Chondrocyte (in vitro differentiated cells): ENCODE data around the gene NHERF2. TPM values are rescaled to one million over a fixed set of nuclear protein-coding genes. Genes with fewer than 3 reads are reported as not detected.

Experiments
- DNase-seq: peaks from one replicate; pipeline ENCODE4 v3.0.0; 2021; ENCODE audit warnings: mixed read lengths, low spot score
- H3K27ac Mint-ChIP-seq: one replicate; pipeline ENCODE4 v1.8.0; 2021; ENCODE audit warnings: mild to moderate bottlenecking, moderate library complexity, mixed read lengths; ENCODE audit not compliant: unreplicated experiment
- H3K27me3 Mint-ChIP-seq: 2 replicates; pipeline ENCODE4 v1.8.0; 2021; ENCODE audit warnings: low read depth, mixed read lengths
- H3K36me3 Mint-ChIP-seq: 2 replicates; pipeline ENCODE4 v1.8.0; 2021; ENCODE audit warnings: low read depth, mixed read lengths
- H3K4me1 Mint-ChIP-seq: 2 replicates; pipeline ENCODE4 v1.8.0; 2021; ENCODE audit warnings: low read depth, mild to moderate bottlenecking, mixed read lengths
- H3K4me3 Mint-ChIP-seq: one replicate; pipeline ENCODE4 v1.8.0; 2021; ENCODE audit warnings: mild to moderate bottlenecking, moderate library complexity, mixed read lengths; ENCODE audit not compliant: unreplicated experiment
- H3K9me3 Mint-ChIP-seq: 2 replicates; pipeline ENCODE4 v1.8.0; 2021; ENCODE audit warnings: low read depth, mixed read lengths
- total RNA-seq: library from RNA; stranded (reverse); gene quantifications from 3 replicates; pipeline ENCODE4 v1.2.1, GENCODE V29; 2021
- TF ChIP-seq, protein P1 (sequence below): fragments of 200-600 bp; sonication (generic); IDR thresholded peaks from 2 replicates; pipeline ENCODE4 v1.5.0; 2021; ENCODE audit warnings: antibody characterized with exemption, mild to moderate bottlenecking, moderate library complexity

NHERF2 gene
- total RNA-seq, 1 donor from 2014 or later = 87.0 TPM

DNA sequence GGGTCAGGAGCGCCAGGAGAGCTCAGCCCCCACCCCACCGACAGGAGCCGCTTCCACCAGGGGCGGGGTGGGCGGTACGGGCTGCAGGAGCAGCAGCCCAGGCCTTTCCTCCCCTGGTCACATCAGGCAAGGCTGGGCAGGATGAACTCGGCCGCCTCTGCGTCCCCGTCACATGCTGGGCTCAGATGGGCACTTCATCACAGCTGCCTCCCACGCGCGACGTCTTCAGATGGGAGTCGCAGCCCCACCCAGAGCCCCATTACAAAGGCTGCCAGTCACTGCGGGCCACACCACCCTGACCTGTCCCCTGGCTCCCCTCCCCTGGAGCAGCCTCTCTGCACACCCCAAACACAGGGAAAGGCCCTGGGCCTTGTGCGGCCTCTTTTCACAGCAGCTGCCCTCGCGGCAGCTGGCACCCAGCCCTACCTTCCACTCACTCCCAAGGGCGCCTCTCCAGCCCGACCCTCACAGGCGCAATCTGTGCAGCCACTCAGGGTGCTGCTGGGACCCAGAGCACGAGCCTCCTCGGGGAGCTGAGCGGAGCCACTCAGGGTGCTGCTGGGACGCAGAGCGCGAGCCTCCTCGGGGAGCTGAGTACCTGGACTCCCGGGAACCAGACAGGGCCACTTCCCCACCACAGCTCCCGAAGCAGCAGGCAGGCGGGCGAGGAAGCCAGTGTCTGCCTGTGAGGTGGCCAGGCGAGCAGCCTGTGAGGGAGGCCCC is 21.7 kb upstream of the NHERF2 start:
- Mint-ChIP-seq H3K9me3 (no peaks in the 10 kb centered on the region), H3K36me3 (peaks cover 6% of the 10 kb centered on the region), H3K4me3 (peak overlapping the region; percentile 35), H3K27me3 (no peaks in the 10 kb centered on the region), H3K4me1 (peaks cover 41% of the 10 kb centered on the region), H3K27ac (no peak overlapping the region)
- no peak for DNase-seq
- TF ChIP-seq, protein P1, sequence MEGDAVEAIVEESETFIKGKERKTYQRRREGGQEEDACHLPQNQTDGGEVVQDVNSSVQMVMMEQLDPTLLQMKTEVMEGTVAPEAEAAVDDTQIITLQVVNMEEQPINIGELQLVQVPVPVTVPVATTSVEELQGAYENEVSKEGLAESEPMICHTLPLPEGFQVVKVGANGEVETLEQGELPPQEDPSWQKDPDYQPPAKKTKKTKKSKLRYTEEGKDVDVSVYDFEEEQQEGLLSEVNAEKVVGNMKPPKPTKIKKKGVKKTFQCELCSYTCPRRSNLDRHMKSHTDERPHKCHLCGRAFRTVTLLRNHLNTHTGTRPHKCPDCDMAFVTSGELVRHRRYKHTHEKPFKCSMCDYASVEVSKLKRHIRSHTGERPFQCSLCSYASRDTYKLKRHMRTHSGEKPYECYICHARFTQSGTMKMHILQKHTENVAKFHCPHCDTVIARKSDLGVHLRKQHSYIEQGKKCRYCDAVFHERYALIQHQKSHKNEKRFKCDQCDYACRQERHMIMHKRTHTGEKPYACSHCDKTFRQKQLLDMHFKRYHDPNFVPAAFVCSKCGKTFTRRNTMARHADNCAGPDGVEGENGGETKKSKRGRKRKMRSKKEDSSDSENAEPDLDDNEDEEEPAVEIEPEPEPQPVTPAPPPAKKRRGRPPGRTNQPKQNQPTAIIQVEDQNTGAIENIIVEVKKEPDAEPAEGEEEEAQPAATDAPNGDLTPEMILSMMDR = no peak

DNA sequence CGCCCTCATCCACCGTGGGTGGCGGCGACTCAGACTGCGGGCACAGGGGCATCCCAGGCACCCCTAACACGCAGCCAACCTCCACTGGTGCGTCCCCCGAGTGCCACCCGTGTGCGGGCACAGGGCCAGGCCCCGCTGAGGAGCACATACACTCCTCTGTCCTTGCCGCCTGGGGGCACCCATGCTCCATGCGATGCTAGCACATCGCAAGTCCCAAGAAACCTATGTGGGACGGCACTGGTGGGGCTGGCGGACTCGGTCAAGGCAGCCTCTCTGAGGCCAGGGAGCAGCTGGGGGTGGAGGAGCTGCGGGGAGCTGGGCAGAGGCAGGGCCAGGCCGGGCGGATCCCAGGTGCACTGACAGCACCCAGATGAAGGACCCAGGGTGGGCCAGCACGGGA is 21.1 kb upstream of the NHERF2 start:
- DNase-seq = no peak
- H3K27ac Mint-ChIP-seq = no peak overlapping the region
- H3K9me3 Mint-ChIP-seq = no peaks in the 10 kb centered on the region
- H3K36me3 Mint-ChIP-seq = peaks cover 6% of the 10 kb centered on the region
- no peaks in the 10 kb centered on the region for H3K27me3 Mint-ChIP-seq
- H3K4me1 Mint-ChIP-seq = peaks cover 47% of the 10 kb centered on the region
- TF ChIP-seq, protein P1 = no peak
- no peak overlapping the region for H3K4me3 Mint-ChIP-seq

DNA sequence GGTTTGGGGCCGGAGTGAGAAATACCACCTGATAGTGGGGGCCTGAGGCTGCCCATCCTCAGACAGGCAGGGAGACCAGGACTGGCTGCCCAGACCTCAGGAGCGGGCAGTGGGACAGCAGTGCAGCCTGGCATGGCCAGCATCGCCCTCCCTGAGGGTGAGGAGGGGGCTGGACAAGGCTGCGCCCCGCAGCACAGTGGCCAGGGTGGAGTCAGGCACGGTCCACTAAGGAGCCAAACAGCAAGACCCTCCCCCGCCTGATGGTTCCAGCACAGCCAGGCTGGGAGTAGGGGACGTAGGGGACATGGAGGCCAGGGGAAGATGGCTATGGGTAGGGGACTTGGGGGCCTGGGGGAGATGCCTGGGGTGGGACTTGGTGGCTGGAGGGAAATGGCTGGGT is 20.4 kb upstream of the NHERF2 start:
- no peak overlapping the region for H3K4me3 Mint-ChIP-seq
- TF ChIP-seq, protein P1 = no peak
- no peaks in the 10 kb centered on the region for H3K9me3 Mint-ChIP-seq
- H3K36me3 Mint-ChIP-seq = peaks cover 4% of the 10 kb centered on the region
- peak overlapping the region; percentile 27 for H3K27ac Mint-ChIP-seq
- H3K4me1 Mint-ChIP-seq = peaks cover 47% of the 10 kb centered on the region
- no peaks in the 10 kb centered on the region for H3K27me3 Mint-ChIP-seq
- DNase-seq = no peak

DNA sequence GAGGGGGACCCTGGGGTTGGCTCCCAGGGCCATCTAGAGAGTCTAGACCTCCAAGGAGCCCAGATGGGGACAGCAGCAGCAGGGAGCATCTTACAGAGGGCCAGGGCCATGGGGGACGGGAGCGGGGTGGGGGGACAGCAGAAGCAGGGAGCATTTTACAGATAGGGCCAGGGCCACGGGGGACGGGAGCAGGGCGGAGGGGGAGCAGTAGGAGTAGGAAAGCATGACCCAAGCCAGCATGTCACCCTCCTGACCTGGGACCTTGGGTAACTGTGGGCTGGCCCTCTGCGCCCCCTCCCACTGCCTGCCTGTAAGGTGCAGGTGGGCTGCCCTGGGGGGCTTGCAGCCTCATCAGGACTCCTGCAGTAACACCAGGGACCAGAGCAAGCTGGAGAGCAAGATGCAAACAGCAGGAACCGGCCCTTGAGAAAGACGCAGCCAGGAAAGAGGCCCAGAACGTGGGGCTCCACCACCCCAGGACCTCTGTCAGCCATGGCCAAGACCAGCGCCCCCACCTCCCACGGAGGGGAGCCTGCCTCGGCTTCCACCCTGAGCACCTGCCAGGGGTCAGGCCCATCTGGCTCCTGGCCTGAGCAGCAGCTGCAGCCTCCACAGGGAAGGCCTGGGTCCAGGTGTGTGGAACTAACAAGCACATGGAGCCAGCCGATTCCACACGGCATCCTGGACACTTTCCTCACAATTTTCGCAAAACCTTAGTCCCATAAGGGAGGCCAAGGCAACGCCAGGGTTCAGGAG is 19.4 kb upstream of the NHERF2 start:
- peak overlapping the region; percentile 86 for H3K4me3 Mint-ChIP-seq
- TF ChIP-seq, protein P1 = no peak
- DNase-seq = no peak
- H3K27ac Mint-ChIP-seq = peak overlapping the region; percentile 32
- no peaks in the 10 kb centered on the region for H3K27me3 Mint-ChIP-seq
- H3K9me3 Mint-ChIP-seq = no peaks in the 10 kb centered on the region
- H3K36me3 Mint-ChIP-seq = peaks cover 2% of the 10 kb centered on the region
- H3K4me1 Mint-ChIP-seq = peaks cover 47% of the 10 kb centered on the region

DNA sequence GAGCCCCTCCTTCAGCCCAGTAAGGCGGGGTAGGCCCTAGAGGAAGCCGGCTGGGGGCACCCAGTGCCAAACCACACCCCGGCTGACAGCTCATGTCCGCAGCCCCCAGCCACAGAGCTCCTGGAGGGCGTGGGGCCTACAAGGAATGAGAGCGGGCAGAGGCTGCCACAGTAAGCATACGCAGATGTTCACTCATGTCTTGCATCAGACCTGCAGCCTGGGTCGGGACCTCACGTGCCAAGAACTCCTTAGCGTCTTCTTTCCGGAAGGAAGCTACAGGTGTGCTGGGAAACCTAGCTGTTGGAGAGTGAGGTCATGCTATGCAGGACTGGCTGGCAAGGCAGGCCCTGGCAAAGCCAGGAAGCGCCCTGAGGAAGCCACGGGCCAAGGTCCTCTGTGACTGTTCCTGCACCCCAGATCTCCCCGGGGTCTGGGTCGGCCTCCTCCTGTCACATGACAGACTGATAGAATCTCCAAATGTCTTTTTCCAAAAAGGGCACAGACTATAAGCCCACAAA is 18.6 kb upstream of the NHERF2 start:
- Mint-ChIP-seq H3K9me3 (no peaks in the 10 kb centered on the region), H3K4me3 (peak overlapping the region; percentile 86), H3K36me3 (no peaks in the 10 kb centered on the region), H3K27me3 (no peaks in the 10 kb centered on the region), H3K4me1 (peaks cover 47% of the 10 kb centered on the region), H3K27ac (peak overlapping the region; percentile 90)
- DNase-seq = no peak
- TF ChIP-seq, protein P1 = no peak
